DND-41 (cell line): ENCODE data around the gene GNAO1.

Experiments used
- CTCF ChIP-seq: IDR thresholded peaks from 2 replicates; pipeline ENCODE4 v1.5.1; 2012; ENCODE audit warnings: borderline replicate concordance, low read length, moderate library complexity, mild to moderate bottlenecking; ENCODE audit not compliant: poor library complexity, severe bottlenecking; ENCODE audit errors: extremely low read depth
- EZH2 ChIP-seq: IDR thresholded peaks from 3 replicates; pipeline ENCODE4 v1.6.1; 2012; ENCODE audit warnings: borderline replicate concordance, low read depth, mild to moderate bottlenecking, moderate library complexity, low read length, inconsistent platforms; ENCODE audit not compliant: severe bottlenecking

- TF ChIP-seq CTCF (no peak), EZH2 (no peak)
Observed at GRCh38 chr16:56309008-56309407, 117.7 kb downstream of the GNAO1 start.
